Hematopoietic multipotent progenitor cell (in vitro differentiated cells): ENCODE results near the gene AMN. TPM values are rescaled to one million over a fixed set of nuclear protein-coding genes. Genes with fewer than 3 reads are reported as not detected.
"Not testable (repeated sequence)": the region's sequence is repeated elsewhere in the genome, so short reads cannot be mapped to it uniquely, and the experiment has no call there.

Experiments used
- DNase-seq, 3 donors: peaks; one replicate each; pipeline ENCODE4 v3.0.0-alpha.2; 2011 to 2015; ENCODE audit warnings: low read depth in 2 of 3, low spot score in 2 of 3
- total RNA-seq: library from RNA; depleted of rRNA; stranded (reverse); fragments of >200 nt; gene quantifications from one replicate; pipeline ENCODE4 v1.2.3, GENCODE V29; 2012

Gene AMN
- total RNA-seq, 1 donor = 3.0 TPM

GRCh38 chr14:102911991-102912761 is 10.3 kb upstream of the AMN start:
- no peak for DNase-seq

- DNase-seq = no peak
These were observed 8.9 kb upstream of the AMN start for GRCh38 chr14:102913341-102914211.

- no peak for DNase-seq
These were observed 7.8 kb upstream of the AMN start for GRCh38 chr14:102914474-102915291.

- no peak for DNase-seq
These were observed 7.0 kb upstream of the AMN start for GRCh38 chr14:102915292-102916110.

- DNase-seq = no peak
These were observed 6.0 kb upstream of the AMN start for GRCh38 chr14:102916347-102917055.

GRCh38 chr14:102917056-102917385 is 5.4 kb upstream of the AMN start:
- DNase-seq = no peak

- peak in 2 of 3 donors; percentile 52 to 77 for DNase-seq
These were observed 4.8 kb upstream of the AMN start for GRCh38 chr14:102917469-102918211.

GRCh38 chr14:102918438-102918837 is 4.0 kb upstream of the AMN start:
- no peak for DNase-seq

GRCh38 chr14:102920273-102920997 is 2.0 kb upstream of the AMN start:
- no peak for DNase-seq

GRCh38 chr14:102920998-102921304 is 1.5 kb upstream of the AMN start:
- DNase-seq = no peak

GRCh38 chr14:102923201-102923924 is 900 bp downstream of the AMN start:
- DNase-seq = no peak

GRCh38 chr14:102923925-102924486 is 1.5 kb downstream of the AMN start:
- no peak for DNase-seq

GRCh38 chr14:102924632-102925588 is 2.4 kb downstream of the AMN start:
- DNase-seq = no peak

- DNase-seq = no peak
These were observed 3.2 kb downstream of the AMN start for GRCh38 chr14:102925646-102926045.

GRCh38 chr14:102926104-102926503 is 3.6 kb downstream of the AMN start:
- no peak for DNase-seq

- DNase-seq = not testable (repeated sequence)
These were observed 4.4 kb downstream of the AMN start for GRCh38 chr14:102926840-102927239.
